PFSK-1 (cell line): ENCODE measurements around the gene CARM1.

ENCODE experiments used
- FOXP2 ChIP-seq: optimal IDR thresholded peaks from 2 replicates; pipeline ENCODE3; 2011; ENCODE audit warnings: borderline replicate concordance, control low read depth, inconsistent platforms; ENCODE audit not compliant: insufficient read depth; ENCODE audit errors: extremely low read length, extremely low read depth
- POLR2AphosphoS5 ChIP-seq: IDR thresholded peaks from 2 replicates; pipeline ENCODE4 v1.6.1; 2012; ENCODE audit warnings: low read depth, mild to moderate bottlenecking, control low read depth, low read length, moderate library complexity
- SIN3A ChIP-seq: IDR thresholded peaks from 2 replicates; pipeline ENCODE4 v1.6.1; 2012; ENCODE audit warnings: mild to moderate bottlenecking, low read length, moderate library complexity, borderline replicate concordance; ENCODE audit not compliant: insufficient read depth
- TAF1 ChIP-seq: IDR thresholded peaks from 2 replicates; pipeline ENCODE4 v1.6.1; 2012; ENCODE audit warnings: low read length, control low read depth, borderline replicate concordance; ENCODE audit not compliant: insufficient read depth
- TF ChIP-seq, protein P1 (sequence below), 2 experiments: IDR thresholded peaks; 2 replicates each; pipeline versions ENCODE4 v1.6.1 to v1.8.0; 2011 to 2012; ENCODE audit warnings: low read depth in 2 of 2, low read length in 2 of 2, control low read depth in 1 of 2, inconsistent platforms in 1 of 2, mild to moderate bottlenecking in 1 of 2, moderate library complexity in 1 of 2; ENCODE audit not compliant: insufficient read depth in 1 of 2

Gene CARM1

DNA sequence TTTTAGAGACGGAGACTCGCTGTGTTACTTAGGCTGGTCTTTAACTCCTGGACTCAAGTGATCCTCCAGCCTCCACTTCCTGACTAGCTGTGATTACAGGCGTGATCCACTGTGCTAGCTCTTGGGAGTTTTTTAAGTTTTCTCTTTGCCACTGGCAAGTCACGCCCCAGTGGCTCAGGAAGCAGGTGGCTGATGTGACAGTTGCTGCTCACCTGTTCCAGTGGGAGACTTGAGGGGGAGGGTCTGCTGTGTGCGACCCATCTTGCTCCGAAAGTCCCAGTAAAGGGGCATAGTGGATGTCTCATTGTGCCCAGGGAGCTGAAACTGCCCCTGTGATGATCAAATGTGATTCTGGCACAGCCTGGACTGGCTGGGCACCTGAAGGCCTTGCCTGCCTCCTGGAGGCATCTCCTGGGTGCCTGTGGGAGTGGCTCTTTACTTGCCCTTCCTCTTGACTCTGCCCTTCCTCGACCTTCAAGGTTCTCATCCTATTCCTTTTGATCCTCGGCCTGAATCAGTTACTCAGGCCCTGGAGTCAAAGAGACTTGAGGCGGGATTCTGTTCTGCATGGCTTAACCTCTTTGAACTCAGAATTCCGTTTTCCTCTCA lies 97.3 kb downstream of the CARM1 start:
- no peak for TF ChIP-seq TAF1
- no peak for TF ChIP-seq SIN3A
- TF ChIP-seq, protein P1, sequence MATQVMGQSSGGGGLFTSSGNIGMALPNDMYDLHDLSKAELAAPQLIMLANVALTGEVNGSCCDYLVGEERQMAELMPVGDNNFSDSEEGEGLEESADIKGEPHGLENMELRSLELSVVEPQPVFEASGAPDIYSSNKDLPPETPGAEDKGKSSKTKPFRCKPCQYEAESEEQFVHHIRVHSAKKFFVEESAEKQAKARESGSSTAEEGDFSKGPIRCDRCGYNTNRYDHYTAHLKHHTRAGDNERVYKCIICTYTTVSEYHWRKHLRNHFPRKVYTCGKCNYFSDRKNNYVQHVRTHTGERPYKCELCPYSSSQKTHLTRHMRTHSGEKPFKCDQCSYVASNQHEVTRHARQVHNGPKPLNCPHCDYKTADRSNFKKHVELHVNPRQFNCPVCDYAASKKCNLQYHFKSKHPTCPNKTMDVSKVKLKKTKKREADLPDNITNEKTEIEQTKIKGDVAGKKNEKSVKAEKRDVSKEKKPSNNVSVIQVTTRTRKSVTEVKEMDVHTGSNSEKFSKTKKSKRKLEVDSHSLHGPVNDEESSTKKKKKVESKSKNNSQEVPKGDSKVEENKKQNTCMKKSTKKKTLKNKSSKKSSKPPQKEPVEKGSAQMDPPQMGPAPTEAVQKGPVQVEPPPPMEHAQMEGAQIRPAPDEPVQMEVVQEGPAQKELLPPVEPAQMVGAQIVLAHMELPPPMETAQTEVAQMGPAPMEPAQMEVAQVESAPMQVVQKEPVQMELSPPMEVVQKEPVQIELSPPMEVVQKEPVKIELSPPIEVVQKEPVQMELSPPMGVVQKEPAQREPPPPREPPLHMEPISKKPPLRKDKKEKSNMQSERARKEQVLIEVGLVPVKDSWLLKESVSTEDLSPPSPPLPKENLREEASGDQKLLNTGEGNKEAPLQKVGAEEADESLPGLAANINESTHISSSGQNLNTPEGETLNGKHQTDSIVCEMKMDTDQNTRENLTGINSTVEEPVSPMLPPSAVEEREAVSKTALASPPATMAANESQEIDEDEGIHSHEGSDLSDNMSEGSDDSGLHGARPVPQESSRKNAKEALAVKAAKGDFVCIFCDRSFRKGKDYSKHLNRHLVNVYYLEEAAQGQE (IDR thresholded peaks at IDR 0.05; ENCODE audit: insufficient read depth in 1 of 2, low read depth in 2 of 2, low read length in 2 of 2), result no peak
- TF ChIP-seq FOXP2, result no peak
- no peak for TF ChIP-seq POLR2AphosphoS5

DNA sequence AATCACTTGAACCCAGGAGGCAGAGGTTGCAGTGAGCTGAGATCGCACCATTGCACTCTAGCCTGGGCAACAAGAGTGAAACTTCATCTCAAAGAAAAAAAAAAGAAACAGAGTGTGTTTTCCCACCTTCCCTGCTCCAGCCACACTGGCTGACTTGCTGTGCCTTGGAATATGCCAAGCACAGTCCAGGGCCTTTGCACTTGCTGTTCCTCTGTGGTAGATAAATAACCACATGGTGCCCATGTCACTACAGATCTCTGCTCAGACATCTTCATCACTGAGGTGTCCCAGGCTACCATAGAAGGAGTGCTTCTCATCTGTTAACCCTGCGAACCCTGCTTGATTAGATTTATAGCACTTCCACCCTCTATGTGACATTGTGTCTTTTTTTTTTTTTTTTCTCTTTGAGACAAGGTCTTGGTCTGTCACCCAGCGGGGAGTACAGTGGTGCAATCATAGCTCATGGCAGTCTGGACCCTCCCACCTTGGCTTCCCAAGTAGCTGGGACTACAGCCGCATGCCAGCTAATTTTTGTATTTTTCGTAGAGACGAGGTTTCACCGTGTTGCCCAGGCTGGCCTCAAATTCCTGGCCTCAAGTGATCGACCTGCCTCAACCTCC lies 99.9 kb downstream of the CARM1 start:
- TF ChIP-seq POLR2AphosphoS5 (no peak), SIN3A (no peak), TAF1 (no peak), FOXP2 (no peak)
- TF ChIP-seq, protein P1 (IDR thresholded peaks at IDR 0.05; ENCODE audit: insufficient read depth in 1 of 2, low read depth in 2 of 2, low read length in 2 of 2), result no peak
